ENCODE results near the gene PPP2CA.
"Not testable (repeated sequence)": the region's sequence is repeated elsewhere in the genome, so short reads cannot be mapped to it uniquely, and the experiment has no call there.

PPP2CA gene

GRCh38 chr5:134245101-134245604 lies 19.3 kb upstream of the PPP2CA start:
- DNase-seq (ENCODE audit: low read depth) = no peak

- DNase-seq (ENCODE audit: low read depth) = no peak
Observed at GRCh38 chr5:134242146-134242545, 16.3 kb upstream of the PPP2CA start.

- no peak for DNase-seq (ENCODE audit: low read depth)
Observed at GRCh38 chr5:134240421-134240962, 14.6 kb upstream of the PPP2CA start.

- no peak for DNase-seq (ENCODE audit: low read depth)
Observed at GRCh38 chr5:134236820-134237219, 10.9 kb upstream of the PPP2CA start.

DNA sequence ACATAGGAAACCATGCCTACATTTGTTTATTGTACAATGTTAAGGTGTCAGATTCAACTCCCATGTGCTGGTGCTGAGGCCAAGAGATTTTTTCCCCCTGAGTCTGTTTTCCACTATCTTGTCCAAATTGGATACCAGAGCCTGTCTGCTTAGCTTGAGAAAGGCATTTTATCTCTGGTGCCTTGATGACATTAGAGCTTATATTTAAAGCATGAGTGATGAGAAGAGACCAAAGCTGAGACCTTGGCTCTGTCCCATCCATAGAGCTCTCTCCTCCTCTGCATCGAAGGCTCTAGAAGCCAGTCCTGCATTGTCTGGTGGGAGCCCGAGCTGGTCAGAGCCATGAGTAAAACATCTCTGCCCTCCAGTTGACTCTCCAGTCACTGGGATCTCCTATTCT lies 10.4 kb upstream of the PPP2CA start:
- DNase-seq (ENCODE audit: low read depth) = no peak

DNA sequence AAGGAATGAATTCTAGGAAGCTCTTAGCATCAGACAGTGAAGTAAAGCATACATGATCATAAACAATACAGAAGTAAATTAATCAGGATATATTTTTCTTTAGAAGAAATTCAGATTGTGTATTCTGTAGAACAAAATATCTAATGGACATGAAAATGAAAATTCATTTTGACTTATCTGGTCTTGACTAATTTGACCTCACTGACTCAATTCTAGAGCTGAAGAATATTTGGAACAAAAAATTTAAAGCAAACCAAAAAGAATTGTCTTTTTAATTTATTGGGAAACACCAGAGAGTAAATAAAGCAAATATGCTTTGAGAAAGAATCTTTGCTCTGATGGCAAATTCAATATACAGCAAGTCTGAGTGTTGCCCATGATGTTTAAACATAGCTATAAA lies 2.8 kb upstream of the PPP2CA start:
- no peak for DNase-seq (ENCODE audit: low read depth)

DNA sequence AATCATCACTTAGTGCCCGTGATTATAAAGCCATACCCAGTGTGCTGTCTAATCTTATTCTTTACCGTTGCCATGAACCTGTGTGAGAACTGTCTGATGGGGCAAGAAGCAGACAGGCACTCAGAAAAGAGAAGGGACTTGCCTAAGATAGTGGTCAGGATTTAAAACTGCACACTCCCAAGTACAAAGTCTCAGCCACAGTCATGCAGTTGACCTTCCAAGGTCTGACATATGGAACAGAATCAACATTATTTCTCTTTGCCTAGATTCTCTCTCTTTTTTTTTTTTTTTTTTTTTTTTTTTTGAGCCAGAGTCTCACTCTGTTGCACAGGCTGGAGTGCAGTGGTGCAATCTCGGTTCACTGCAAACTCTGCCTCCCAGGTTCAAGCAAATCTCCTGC lies 1.9 kb upstream of the PPP2CA start:
- no peak for DNase-seq (ENCODE audit: low read depth)

GRCh38 chr5:134227259-134227658 lies 1.4 kb upstream of the PPP2CA start:
- DNase-seq (ENCODE audit: low read depth) = no peak

- DNase-seq (ENCODE audit: low read depth) = peak; percentile 85
Observed at GRCh38 chr5:134226441-134227192, 744 bp upstream of the PPP2CA start.

GRCh38 chr5:134224888-134225779 lies 739 bp downstream of the PPP2CA start:
- DNase-seq (ENCODE audit: low read depth) = peak; percentile 54

DNA sequence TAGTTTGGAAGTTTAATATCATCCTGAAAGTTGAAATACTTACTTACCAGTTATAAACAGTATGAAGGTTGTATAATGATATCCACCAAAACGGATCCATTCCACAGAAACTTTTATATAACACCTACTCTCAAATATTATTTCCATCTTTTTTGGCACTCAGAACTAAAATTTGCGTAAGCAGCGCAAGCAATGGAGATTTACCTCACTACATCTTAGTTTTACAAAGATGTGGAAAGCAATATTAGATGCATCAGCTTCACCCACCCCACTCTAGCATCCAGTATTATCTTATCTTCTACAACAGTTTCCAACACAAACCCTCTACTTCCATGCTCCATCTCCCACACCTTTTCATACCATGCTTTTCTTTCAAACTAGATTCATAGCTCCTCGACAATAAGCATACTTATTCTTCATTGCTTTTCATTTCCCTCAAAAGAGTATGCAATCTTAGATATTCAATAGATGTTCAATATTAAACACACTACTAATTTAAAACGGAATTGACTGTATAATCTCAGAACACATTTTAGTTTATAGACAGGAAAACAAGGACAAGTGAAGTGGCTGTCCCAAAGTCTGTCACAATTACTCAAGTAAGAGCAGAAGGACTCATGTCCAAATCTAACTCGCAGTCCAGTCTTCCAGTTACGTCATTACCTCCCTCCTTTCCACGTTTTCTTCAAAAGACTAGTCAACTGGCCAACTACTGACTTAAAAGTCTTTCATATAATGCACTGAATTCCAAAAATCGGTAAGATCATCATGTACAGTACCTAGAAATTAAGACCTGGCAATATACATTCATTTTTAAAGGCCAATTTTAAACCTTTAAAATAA lies 2.2 kb downstream of the PPP2CA start:
- DNase-seq (ENCODE audit: low read depth) = no peak

DNA sequence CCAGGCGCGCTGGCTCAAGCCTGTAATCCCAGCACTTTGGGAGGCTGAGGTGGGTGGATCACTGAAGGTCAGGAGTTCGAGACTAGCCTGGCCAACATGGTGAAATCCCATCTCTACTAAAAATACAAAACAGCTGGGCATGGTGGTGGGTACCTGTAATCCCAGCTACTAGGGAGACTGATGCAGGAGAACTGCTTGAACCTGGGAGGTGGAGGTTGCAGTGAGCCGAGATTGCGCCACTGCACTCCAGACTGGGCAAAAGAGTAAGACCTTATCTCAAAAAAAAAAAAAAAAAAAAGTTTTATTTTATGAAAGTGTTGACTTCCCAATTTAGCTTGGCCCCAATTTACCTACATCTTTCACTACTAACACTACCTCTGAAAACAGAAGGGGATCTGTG lies 4.2 kb downstream of the PPP2CA start:
- not testable (repeated sequence) for DNase-seq (ENCODE audit: low read depth)

DNA sequence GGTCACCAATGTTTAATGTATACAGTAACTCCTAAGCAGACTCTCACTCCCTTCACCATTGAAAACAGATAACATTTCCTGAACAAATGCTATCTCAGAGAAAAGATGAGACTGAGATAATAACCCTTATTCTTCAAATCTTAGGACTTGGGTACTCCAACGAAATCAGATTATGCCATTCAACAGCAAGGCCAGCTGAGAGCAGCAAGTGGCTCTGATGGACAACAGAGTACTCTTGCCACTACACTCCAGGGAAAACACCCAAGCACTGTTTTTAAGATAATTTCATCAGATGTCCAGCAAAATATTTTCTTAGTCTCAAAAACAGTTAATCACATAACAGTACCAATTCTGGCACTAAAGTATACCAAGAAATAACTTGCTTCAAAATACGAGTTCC lies 10.1 kb downstream of the PPP2CA start:
- no peak for DNase-seq (ENCODE audit: low read depth)

DNA sequence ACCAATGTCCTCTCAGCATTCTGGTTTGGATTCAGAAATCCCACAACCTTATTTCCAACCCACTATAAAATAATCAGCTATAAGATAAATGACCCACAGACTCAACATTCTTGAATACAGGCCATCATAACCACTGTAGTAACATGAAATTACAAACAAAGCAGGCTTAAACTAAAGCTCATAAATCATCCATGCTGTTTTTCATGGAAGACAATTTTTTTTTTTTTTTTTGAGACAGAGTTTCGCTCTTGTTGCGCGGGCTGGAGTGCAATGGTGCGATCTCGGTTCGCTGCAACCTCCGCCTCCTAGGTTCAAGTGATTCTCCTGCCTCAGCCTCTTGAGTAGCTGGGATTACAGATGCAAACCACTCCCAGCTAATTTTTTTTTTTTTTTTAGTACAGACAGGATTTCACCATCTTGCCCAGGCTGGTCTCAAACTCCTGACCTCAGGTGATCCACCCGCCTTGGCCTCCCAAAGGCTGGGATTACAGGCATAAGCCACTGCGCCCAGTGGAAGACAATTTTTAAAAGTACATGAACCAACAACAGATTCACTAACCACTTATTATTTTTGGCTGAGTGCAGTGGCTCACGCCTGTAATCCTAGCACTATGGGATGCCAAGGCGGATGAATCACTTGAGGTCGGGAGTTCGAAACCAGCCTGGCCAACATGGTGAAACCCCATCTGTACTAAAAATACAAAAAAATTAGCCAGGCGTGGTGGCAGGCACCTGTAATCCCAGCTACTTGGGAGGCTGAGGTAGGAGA lies 14.4 kb downstream of the PPP2CA start:
- not testable (repeated sequence) for DNase-seq (ENCODE audit: low read depth)

DNA sequence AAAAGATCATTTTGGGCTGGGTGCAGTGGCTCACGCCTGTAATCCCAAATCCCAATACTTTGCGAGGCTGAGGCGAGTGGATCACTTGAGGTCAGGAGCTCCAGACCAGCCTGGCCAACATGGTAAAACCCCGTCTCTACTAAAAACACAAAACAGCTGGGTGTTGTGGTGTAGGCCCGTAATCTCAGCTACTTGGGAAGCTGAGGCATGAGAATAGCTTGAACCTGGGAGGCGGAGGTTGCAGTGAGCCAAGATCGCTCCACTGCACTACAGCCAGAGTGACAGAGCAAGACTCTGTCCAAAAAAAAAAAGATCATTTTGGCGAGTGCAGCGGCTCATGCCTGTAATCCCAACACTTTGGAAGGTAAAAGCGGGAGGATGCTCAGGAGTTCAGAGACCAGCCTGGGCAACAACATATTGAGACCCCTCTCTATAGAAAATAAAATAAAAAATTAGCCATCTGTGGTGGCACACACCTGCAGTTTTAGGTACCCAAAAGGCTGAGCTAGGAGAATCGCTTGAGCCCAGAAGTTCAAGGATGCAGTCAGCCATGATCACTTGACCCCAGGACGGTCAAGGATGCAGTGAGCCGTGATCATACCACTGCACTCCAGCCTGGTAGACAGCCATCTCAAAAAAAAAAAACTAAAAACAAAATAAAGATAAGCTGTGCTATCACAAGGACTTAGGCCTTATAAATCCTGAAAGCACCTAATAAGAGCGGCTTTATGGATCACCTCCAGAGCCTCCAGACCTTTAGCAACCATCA lies 16.2 kb downstream of the PPP2CA start:
- DNase-seq (ENCODE audit: low read depth) = no peak

- DNase-seq (ENCODE audit: low read depth) = no peak
Observed at GRCh38 chr5:134207696-134208095, 18.2 kb downstream of the PPP2CA start.

DNA sequence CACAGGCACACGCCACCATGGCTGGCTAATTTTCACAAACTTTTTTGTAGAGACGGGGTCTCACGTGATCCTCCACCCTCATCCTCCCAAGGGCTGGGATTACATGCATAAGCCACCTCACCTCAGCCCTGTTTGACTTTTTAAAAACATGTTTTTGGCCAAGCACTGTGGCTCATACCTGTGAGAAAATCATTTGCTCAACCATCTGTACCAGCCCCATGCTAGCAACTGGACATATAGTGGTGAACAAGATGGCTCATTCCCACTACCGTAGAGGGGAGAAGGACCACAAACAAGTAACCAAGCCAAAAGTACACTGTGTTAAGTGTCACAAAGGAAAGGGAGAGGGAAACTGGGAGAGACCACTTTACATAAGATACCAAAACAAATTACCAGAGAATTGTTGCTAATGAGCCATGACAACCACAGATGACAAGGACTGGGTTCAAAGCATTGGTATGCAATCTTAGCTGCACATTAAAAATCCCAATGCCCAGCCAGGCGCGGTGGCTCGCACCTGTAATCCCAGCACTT lies 19.2 kb downstream of the PPP2CA start:
- no peak for DNase-seq (ENCODE audit: low read depth)

- no peak for DNase-seq (ENCODE audit: low read depth)
Observed at GRCh38 chr5:134204575-134204974, 21.3 kb downstream of the PPP2CA start.

GRCh38 chr5:134203630-134204029 lies 22.2 kb downstream of the PPP2CA start:
- DNase-seq (ENCODE audit: low read depth) = no peak

DNA sequence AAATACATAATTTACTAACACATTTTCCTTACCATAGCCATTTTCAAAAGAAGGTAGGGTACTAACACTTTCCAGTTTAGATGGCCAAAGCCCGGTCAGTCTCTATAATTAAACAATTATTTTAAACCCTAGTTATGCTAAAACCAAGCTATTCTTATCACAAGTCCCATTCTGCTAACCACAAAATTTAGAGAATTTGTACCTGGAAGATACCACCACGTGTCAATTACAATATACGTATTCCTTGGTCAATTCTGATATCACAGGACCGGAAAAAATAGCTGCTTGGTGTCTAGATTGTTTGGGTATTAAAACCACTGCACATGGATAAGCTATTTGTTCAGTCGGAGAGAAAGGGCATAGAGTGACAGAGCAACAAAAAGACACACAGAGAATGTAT lies 30.2 kb downstream of the PPP2CA start:
- no peak for DNase-seq (ENCODE audit: low read depth)
